Pancreas (tissue), 10 donors: ENCODE data around the gene RPL31. TPM values are rescaled to one million over a fixed set of nuclear protein-coding genes. Genes with fewer than 3 reads are reported as not detected.

Experiments used
- ATAC-seq, 4 donors: fragments of 200-7000 bp; cut with Tn5 transposase; one replicate each; pipeline versions ENCODE4 v1.8.0 to v1.9.1; 2020; ENCODE audit warnings: mild to moderate bottlenecking in 4 of 4, moderate library complexity in 4 of 4
- DNase-seq, 6 donors: peaks; one replicate each; pipeline ENCODE4 v3.0.0-alpha.2; 2020
- FAIRE-seq: peaks from 2 replicates; lab custom pipeline; 2012; peaks lifted over from hg19 to GRCh38; lab: Jason Lieb, UNC
- H3K27ac ChIP-seq, 4 donors: fragments of 200-600 bp; sonication (generic); 1 replicate in 3 of 4; 2 replicates in 1 of 4; pipeline versions ENCODE4 v1.5.0 to v1.8.0; 2020
- H3K27me3 ChIP-seq, 4 donors: fragments of 200-600 bp; one replicate each; pipeline ENCODE4 v1.8.0; 2021
- H3K36me3 ChIP-seq, 3 donors: fragments of 200-600 bp; sonication (generic) in 1 of 3; one replicate each; pipeline versions ENCODE4 v1.5.0 to v1.8.0; 2020 to 2021
- H3K4me1 ChIP-seq, 3 donors: fragments of 200-600 bp; one replicate each; pipeline ENCODE4 v1.8.0; 2021
- H3K4me3 ChIP-seq, 4 donors: fragments of 200-600 bp; sonication (generic) in 2 of 4; one replicate each; pipeline versions ENCODE4 v1.5.0 to v1.8.0; 2020 to 2021
- H3K9me3 ChIP-seq, 4 donors: fragments of 200-600 bp; one replicate each; pipeline ENCODE4 v1.8.0; 2021
- CTCF ChIP-seq, 4 donors: fragments of 200-600 bp; sonication (generic) in 3 of 4; IDR thresholded peaks; one replicate each; pipeline versions ENCODE4 v1.5.0 to v1.8.0; 2021; ENCODE audit warnings: antibody characterized with exemption in 4 of 4
- WGBS, 2 donors: extraction: QIAGEN DNeasy Blood & Tissue Kit; methylation state at CpG; one replicate each; pipeline ENCODE4 v1.1.7; 2013; 5-methylcytosine and 5-hydroxymethylcytosine counted together
- intact Hi-C, 3 donors: fragments of 100-400 bp; cut with DNase I; formaldehyde crosslinking; loops; one replicate each; pipeline versions ENCODE4 v1.11.1 to v1.14.2; 2022
- polyA plus RNA-seq, 2 donors: library from polyadenylated mRNA; stranded (reverse); fragments of 200-250 nt; gene quantifications; one replicate each; pipeline ENCODE4 v1.2.3, GENCODE V29; 2013
- total RNA-seq, 6 donors: library from RNA; stranded (reverse); fragmentation: NEBNext Ultra II Directional in 4 of 6; extraction: Animal tissue kit (Norgen Biotek cat#: 25700) in 4 of 6; gene quantifications; one replicate each; pipeline versions ENCODE4 v1.2.1 to v1.2.4, GENCODE V29; 2021 to 2023
- donor health status: healthy with polysubstance abuse.
- donor health status: DM: no; HTN: no; CAD: no; lungs with moderate emphysema.
- donor health status: DM: no; HTN: no; CAD: no.
- donor health status: control.
- donor health status: control.
- donor health status: Bipolar disorder and iron deficiency.
- donor health status: DM: yes; HTN: yes; CAD: no.
- donor health status: DM: no; HTN: no; CAD: no.
- donor health status: DM: no; HTN: no; CAD: no.
- donor health status: DM: yes; HTN: yes; CAD: no.

Gene RPL31
- total and polyA plus RNA-seq, 8 donors = 583 to 3,410 (median 959) TPM

GRCh38 chr2:100988630-100989417, 13.3 kb upstream of the RPL31 start:
- peaks cover 0 to 21% (median 0%) of the 10 kb centered on the region in 3 donors for H3K36me3 ChIP-seq
- H3K4me3 ChIP-seq = no peak overlapping the region
- FAIRE-seq (no peak), ATAC-seq (no peak), DNase-seq (no peak)
- no peak for TF ChIP-seq CTCF (IDR thresholded peaks at IDR 0.05)
- no peaks in the 10 kb centered on the region for H3K9me3 ChIP-seq
- no peaks in the 10 kb centered on the region for H3K27me3 ChIP-seq
- H3K27ac ChIP-seq = no peak overlapping the region
- WGBS, 2 donors = 77 to 83% methylated on average over 8 of the region's 8 CpGs
- intact Hi-C loops = loop anchor here in 2 of 3 donors (5.0 to 10.0 kb wide), 2 partner anchors 254 to 387 kb away; no protein-coding TSS in a partner anchor
- no peaks in the 10 kb centered on the region for H3K4me1 ChIP-seq

GRCh38 chr2:100989666-100990065, 12.4 kb upstream of the RPL31 start:
- Histone ChIP-seq H3K27me3 (no peaks in the 10 kb centered on the region), H3K27ac (no peak overlapping the region), H3K9me3 (no peaks in the 10 kb centered on the region), H3K36me3 (peaks cover 0 to 29% (median 0%) of the 10 kb centered on the region in 3 donors), H3K4me1 (no peaks in the 10 kb centered on the region), H3K4me3 (no peak overlapping the region)
- TF ChIP-seq CTCF (IDR thresholded peaks at IDR 0.05) = no peak
- FAIRE-seq (no peak), DNase-seq (no peak), ATAC-seq (no peak)
- intact Hi-C loops = loop anchor here in 2 of 3 donors (5.0 to 10.0 kb wide), 2 partner anchors 255 to 387 kb away; no protein-coding TSS in a partner anchor
- 93 to 97% methylated on average over 3 of the region's 3 CpGs for WGBS, 2 donors

DNA sequence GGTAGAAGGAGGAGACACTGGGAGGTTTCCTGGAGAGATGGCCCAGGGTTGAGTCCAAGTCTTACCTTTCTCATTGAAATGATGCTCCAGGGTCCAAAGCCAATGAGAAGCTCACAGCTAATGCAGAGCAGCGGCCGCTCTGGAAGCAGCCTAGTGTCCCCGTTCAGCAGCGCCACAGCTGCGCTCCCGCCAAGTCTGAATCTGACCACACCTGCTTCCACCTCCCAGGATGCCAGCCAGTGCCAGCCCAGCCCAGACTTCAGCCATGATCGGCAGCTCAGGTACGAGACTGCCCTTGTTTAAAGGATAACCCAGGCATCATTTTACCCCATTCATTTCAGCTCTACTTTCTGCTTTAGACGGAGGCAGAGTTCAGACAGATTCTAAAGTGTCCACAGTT, 11.9 kb upstream of the RPL31 start:
- TF ChIP-seq CTCF (IDR thresholded peaks at IDR 0.05) = no peak
- no peaks in the 10 kb centered on the region for H3K27me3 ChIP-seq
- H3K27ac ChIP-seq = no peak overlapping the region
- intact Hi-C loops = no loop called here
- H3K36me3 ChIP-seq = peaks cover 0 to 34% (median 0%) of the 10 kb centered on the region in 3 donors
- H3K4me3 ChIP-seq = no peak overlapping the region
- ATAC-seq = no peak
- 89 to 92% methylated on average over 9 of the region's 9 CpGs for WGBS, 2 donors
- no peaks in the 10 kb centered on the region for H3K4me1 ChIP-seq
- H3K9me3 ChIP-seq = no peaks in the 10 kb centered on the region
- no peak for FAIRE-seq
- no peak for DNase-seq

- ATAC-seq (no peak), FAIRE-seq (no peak), DNase-seq (no peak)
- no peaks in the 10 kb centered on the region for H3K9me3 ChIP-seq
- no peak overlapping the region for H3K27ac ChIP-seq
- H3K36me3 ChIP-seq = peaks cover 0 to 38% (median 0%) of the 10 kb centered on the region in 3 donors
- H3K27me3 ChIP-seq = no peaks in the 10 kb centered on the region
- H3K4me1 ChIP-seq = no peaks in the 10 kb centered on the region
- TF ChIP-seq CTCF (IDR thresholded peaks at IDR 0.05) = no peak
- no peak overlapping the region for H3K4me3 ChIP-seq
- 88 to 89% methylated on average over 24 of the region's 24 CpGs for WGBS, 2 donors
- intact Hi-C loops = no loop called here
Observed at GRCh38 chr2:100990650-100991403, 11.3 kb upstream of the RPL31 start.
